ENCODE results near the gene SYT17.

The SYT17 gene

GRCh38 chr16:19252904-19253303 is 84.9 kb downstream of the SYT17 start:
- DNase-seq: no peak

DNA sequence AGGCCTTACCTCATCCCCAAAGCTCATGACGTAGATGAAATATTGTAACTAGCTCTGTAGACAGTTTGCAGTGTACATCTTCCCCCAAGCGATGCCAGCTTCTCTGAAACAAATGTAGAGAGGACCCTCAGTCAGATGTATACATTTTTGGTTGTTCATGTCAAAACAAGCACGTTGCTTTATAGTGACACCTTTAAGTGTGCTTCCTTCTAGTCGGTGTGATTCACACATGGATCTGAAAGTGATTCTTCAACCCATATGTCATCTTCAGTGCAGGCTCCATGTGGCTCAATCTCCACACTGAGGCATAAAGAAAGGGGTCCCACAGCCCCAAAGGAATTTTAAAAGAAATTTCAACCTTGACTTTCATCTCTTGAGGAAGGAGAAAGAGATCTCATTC is 86.6 kb downstream of the SYT17 start:
- no peak for DNase-seq

GRCh38 chr16:19264123-19264673 is 96.2 kb downstream of the SYT17 start:
- DNase-seq: no peak

- peak in 9 of 56 donors; percentile 0 to 17 (median 5) for DNase-seq
Measured at GRCh38 chr16:19265380-19265930, 97.4 kb downstream of the SYT17 start.

DNA sequence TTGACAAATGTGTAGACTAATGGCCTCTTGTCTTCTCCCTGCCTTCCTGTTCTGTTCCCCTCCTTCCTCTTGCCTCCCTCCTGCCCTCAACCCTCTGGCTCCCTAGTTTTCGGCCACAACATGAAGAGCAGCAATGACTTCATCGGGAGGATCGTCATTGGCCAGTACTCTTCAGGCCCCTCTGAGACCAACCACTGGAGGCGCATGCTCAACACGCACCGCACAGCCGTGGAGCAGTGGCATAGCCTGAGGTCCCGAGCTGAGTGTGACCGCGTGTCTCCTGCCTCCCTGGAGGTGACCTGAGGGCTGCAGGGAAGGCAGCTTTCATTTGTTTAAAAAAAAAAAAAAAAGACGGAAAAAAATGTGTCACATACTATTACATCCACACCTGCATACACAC is 98.7 kb downstream of the SYT17 start:
- no peak for DNase-seq

DNA sequence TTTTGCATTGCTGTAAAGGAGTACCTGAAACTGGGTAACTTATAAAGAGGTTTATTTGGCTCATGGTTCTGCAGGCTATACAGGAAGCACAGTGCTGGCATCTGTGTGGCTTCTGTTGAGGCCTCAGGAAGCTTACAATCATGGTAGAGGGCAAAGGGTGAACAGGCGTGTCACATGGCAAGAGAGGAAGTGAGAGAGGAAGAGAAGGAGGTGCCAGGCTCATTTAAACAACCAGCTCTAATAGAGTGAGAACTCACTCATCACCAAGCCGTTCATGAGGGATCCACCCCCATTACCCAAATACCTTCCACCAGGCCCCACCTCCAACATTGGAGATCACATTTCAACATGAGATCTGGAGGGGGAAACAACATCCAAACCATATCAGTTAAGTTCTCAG is 101.1 kb downstream of the SYT17 start:
- DNase-seq: no peak

DNA sequence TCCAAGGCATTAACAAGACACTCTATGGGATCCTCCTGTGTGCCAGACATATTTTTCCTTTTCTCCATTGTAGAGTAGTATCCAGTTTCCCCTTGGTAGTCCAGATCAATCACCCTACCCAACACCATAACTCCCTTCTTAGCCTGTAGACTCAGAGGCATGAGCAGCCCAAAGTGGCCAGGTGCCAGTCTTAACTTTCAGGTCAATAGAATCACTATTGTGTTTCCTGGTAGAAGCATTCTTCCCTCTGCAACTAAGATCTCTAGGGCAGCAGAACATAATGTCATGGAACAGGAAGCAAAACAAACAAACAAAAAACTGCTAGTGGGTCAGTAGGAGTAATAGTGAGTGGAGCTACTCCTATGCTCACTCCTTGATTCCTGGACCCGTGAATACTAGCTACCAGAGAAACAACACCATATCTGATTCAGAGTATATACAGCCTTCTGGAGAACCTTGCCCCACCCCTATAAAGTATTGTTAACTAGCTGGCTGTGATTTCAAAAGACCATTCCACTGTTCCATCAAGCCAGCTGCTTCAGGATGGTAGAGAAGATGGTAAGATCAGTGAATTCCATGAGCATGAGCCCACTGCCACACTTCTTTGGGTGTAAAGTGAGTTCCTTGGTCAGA is 106.2 kb downstream of the SYT17 start:
- DNase-seq: peak in 2 of 56 donors; percentile 4 to 17

DNA sequence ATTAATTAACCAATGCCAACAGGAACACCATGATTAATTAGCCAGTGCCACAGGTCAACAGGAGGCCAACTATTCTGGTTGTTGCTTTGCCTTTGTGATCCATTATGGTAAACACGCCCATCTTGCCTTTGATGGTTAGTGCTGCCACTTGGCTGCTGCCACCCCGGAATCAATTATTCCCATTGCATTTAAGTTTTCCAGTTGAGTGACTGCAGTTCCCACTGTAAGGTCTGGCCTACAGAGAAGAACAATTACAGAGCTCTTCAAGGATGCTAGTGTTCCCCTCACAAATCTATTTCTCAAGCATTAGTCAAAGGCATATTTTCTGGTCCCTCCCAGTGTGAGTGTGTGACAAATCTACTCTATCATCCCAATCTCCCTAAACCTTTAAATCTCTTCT is 110.4 kb downstream of the SYT17 start:
- no peak for DNase-seq

DNA sequence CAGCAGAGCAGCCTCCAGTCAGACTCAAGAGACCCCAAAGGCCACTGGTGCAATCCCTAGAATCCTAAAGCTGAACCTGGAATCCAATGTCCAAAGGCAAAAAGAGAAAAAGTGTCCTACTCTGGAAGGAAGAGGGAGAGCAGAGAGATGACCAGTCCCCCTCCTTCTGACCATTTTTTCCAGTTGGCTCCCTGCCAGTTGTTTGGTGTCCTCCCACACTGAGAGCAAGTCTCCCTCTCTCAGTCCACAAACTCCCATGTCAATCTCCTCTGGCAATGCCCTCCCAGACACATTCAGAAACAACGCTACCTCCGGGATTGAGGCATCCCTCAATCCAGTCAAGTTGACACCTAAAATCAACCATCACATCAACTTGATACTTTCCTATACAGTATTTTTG is 113.2 kb downstream of the SYT17 start:
- DNase-seq: no peak

- DNase-seq: no peak
Measured at GRCh38 chr16:19282101-19282500, 114.1 kb downstream of the SYT17 start.

DNA sequence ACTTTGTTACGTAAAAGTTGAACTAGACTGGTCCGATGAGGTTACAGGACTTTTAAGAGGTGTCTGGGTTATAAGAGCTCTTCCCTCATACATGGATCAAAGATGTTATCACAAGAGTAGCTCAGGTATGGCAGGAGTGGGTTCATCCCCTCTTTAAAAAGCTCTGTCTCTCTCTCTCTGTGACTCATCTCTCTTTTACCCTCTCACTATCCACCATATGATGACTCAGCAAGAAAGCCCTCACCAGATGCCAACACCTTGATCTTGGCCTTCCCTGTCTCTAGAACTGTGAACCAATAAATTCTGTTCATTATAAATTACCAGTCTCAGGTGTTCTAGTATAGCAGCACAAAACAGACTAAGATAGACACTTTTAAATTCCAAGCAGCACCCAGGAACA is 115.6 kb downstream of the SYT17 start:
- no peak for DNase-seq

- peak in 45 of 56 donors; percentile 2 to 86 (median 45) for DNase-seq
Measured at GRCh38 chr16:19284207-19284606, 116.2 kb downstream of the SYT17 start.

DNA sequence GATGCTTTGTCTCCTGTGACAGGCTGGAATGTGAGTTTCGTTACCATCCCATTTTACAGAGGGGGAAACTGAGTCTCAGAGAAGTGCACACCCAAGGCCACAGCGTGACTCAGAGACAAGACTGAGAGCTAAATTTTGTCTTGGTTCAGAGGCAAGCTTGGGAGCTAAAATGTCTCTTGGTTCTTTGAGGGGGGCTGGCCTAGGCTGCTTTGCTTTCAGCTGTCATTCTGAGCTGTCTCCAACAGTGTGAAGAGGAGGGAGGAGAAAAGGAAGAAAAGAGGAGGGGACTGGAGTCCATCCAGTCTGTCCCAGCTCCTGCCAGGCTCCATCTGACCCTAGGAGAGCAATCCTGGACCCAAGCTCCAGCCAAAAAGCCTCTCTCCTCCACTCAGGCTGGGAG is 117.4 kb downstream of the SYT17 start, which contains the start of gene CLEC19A:
TSS of gene CLEC19A (plus strand) at position 301 of the 400 bp plus-strand sequence. CDS start 121 bp downstream, outside the sequence.
- no peak for DNase-seq

- no peak for DNase-seq
Measured at GRCh38 chr16:19286827-19287226, 118.8 kb downstream of the SYT17 start.

GRCh38 chr16:19287241-19287640 is 119.2 kb downstream of the SYT17 start:
- DNase-seq: no peak

DNA sequence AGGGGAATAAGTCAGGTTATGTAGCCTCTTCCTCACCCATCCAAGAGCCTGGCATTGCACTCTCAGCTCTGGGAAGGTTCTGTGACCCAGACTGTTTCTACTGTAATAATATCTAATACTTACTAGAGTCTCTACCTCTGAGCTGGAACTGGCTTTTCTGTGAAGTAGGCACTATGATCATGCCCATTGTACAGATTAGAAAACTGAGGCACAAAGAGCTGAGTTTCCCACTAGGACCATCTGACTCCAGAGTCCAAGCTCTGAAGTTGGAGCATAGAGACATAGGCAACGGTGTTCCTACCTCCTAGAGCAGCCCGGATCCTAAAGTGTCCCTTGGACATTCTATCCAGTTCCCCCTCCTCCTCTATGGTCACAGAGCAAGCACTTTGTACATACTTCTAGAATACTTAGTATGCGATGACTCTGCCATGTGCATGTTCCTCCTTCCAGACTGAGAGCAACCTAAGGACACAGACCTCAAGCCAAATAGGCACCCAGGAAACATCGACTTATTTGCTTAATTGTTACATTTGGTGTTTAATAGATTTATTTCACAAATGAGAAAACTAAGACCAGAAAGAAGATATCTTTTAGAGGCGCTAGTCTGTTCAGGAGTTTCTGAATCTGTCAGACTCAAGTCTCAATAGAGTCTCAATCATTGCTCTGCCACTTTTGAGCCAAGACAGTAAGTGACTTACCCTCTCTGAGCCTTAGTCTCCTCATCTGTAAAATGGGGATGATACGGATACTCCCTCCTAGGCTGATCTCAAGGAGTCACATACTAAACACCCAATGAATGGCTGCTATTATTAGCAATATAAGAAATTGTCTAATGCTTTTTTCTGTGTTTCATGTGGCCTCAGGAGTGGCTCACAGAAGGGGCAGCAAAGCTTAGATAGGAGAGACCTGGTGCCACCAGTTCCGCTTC is 121.1 kb downstream of the SYT17 start:
- no peak for DNase-seq

- DNase-seq: peak in 13 of 56 donors; percentile 0 to 38 (median 7)
Measured at GRCh38 chr16:19289811-19290485, 121.9 kb downstream of the SYT17 start.

- no peak for DNase-seq
Measured at GRCh38 chr16:19290860-19291259, 122.8 kb downstream of the SYT17 start.

DNA sequence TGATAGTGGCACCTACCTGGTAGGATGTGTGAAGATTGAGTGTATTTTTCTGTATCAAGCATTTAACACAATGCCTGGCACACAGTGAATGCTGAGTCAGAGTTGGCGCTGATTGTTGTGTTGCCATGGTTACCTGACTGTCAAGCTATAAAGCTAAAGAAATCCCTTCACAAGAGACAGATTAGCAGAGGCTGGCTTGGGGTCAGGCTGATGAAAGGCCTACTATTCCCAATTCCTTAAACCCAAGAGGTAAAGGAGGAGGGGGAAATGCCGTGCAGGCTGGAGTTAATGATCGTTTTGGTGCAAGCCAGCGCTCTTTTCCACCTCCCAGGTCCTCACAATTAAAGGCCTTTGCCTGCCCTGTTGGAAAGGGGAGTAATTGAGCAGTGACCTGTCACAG is 123.4 kb downstream of the SYT17 start:
- DNase-seq: peak in 29 of 56 donors; percentile 1 to 60 (median 19)

- no peak for DNase-seq
Measured at GRCh38 chr16:19292186-19292585, 124.1 kb downstream of the SYT17 start.

DNA sequence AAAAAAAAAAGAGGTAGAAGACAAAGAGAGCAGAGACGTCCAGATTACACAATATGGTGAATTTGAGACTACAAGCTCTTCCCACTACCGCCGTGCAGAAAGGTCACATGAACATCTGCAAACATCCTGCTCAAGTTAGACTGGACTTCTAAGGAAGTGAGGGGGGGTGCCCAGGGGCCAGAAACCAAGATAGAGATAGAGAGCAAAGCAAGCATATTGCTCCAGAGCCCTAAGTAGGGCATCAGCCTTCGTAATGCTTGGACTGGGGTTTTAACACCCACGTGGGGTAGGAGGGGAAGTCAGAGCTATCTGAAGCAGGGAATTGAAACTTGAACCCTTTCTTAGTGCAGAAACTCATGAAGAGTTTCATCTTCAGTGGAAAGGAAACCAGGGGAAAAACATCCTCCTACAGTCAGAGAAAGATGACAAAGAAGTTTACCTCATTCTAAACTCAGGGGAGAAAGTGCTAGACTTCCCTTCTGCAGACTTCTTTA is 126.2 kb downstream of the SYT17 start:
- peak in 38 of 56 donors; percentile 3 to 73 (median 21) for DNase-seq
